ENCODE data around the gene DEPDC1B.
"Not testable (repeated sequence)": the region's sequence is repeated elsewhere in the genome, so short reads cannot be mapped to it uniquely, and the experiment has no call there.

The DEPDC1B gene

DNA sequence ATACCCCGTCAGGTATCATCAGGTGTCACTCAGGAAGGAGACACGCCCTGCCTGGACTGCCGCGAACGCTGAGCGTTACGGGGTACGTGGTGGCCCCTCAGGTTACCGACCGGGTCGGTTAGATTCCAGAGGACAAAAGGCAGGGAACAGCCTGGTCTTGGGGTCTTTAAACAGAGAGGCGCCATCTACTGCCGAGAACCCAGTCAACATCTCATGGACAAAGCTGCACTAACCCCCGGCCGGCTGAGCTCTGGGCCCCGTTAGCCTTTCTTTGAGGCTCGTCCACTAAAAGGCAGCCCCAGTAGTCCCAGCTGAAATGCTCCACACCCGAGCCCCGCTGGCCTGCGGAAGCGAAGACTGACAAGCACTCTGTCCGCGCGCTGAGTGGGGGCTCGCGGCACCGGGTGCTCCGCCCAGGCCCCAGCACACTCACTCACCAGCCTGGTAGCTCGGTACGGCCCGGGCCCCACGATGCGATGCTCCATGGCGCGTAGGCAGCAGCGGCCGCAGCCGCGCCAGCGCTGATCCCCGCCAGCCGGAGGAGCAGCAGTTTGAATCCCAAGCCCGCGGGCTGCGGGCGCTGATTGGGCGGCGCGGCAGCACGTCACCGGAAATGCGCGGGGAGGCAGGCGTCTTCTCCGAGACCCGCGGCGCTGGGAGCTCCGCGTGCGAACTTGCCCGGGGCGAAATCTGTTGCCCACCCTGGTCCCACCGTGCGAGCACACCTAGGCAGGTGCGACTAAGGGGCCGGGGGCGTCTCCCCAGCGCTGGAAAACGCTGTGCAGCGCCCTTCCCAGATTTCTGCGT lies at the start of gene DEPDC1B:
DEPDC1B (minus strand) TSS at position 558 of the 807 bp plus-strand sequence; CDS start at position 485, 73 bp downstream.
- DNase-seq: peak; percentile 59

DNA sequence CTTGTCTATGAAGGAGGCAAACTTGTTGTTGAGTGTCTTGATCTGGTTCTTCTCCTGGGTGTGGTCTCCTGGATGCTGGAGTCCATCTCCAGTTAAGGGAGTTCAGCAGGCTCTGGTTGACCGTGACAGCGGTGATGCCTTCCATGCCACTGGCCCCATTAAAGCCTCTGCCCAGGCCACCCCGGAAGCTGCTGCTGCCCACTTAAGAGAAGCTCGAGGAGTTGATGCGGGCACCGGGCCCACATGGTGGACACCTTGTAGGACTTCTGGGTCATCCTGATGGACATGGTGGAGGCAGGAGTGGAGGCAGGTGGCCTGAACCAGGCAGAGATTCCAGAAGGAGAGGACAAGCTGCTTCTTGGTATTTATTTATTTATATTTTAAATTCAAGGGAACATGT lies 44.7 kb upstream of the DEPDC1B start:
- no peak for DNase-seq

- DNase-seq: no peak
These were observed 43.7 kb upstream of the DEPDC1B start for GRCh38 chr5:60743511-60744314.

DNA sequence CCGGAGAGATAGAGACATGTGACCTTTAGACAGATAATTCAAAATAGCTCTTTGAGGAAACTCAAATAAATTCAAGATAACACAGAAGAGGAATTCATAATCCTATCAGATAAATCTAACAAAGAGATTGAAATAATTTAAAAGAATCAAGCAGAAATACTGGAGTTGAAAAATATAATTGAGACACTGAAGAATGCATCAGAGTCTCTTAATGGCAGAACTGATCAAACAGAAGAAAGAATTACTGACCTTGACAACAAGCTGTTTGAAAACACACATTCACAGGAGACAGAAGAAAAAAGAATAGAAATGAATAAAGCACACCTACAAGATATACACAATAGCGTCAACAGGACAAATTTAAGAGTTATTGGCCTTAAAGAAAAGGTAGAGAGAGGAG lies 40.4 kb upstream of the DEPDC1B start:
- no peak for DNase-seq

DNA sequence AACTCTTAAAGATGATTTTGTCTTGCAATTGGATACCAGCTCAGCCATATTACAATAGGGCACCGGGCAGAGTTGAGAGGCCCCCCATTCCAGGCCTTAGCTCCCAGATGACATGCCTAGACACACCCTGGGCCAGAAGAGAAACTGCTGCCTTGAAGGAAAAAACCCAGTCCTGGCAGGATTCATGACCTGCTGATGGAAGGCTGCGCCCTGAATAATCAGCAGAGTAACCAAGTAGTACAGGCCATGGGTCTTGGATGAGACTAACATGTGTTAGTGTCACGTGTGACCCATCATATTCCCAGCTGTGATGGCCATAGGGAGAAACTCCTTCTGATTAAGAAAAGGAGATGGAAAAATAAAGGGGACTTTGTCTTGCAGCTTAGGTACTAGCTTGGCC lies 39.0 kb upstream of the DEPDC1B start:
- DNase-seq: no peak

- DNase-seq: no peak
These were observed 38.5 kb upstream of the DEPDC1B start for GRCh38 chr5:60738461-60738860.

DNA sequence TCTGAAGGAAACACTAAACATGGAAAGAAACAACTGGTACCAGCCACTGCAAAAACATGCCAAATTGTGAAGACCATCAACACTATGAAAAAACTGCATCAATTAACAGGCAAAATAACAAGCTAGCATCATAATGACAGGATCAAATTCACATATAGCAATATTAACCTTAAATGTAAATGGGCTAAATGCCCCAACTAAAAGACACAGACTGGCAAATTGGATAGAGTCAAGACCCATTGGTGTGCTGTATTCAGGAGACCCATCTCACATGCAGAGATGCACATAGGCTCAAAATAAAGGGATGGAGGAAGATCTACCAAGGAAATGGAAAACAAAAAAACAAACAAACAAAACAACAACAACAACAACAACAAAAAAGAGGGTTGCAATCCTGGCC lies 30.9 kb upstream of the DEPDC1B start:
- DNase-seq: not testable (repeated sequence)

DNA sequence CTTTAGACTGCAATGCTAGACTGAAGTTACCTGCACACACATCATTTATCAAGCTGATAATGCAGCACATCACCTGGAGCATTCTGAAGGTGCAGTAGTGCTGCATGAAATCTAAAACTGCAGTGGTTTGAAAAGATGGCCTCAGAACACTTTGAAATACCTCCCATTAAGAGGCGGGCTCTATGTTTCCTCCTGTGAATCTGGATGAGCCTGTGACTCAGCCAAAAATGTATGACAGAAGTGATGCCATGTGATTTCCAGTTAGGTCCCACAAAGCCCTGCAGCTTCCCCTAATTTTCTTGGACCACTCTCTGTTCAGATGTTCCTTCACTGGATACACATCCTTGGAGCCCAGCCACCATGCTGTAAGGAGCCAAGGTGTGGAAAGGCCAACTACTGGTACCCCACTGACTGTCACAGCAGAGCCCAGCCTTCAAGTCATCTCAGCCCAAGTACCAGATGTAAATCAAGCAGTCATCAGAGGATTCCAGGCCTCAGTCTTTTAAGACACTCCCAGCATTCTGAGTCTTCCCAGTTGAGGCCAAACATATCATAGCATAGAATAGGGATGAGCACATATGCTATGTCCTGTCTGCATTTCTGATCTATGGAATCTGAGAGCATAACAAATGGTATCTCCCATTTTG lies 27.2 kb upstream of the DEPDC1B start:
- DNase-seq: no peak

DNA sequence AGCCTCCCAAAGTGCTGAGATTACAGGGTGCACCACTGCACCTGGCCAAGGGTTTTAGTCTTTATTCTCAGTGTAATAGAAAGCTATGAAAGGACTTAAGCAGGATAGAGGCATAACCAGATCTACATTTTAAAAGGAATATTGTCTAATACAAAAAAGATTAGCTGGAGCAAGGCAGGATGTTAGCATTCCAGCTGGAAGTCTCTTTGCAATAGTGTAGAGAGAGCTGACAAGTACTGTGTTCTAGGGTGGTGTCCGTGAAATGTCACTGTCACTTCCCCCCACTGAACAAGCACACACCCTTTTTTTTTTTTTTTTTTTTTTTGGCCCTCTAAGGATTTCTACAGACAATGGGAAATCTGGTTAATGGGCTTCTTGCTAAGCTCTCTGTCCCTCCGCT lies 24.2 kb upstream of the DEPDC1B start:
- DNase-seq: no peak

GRCh38 chr5:60722416-60722815 lies 22.4 kb upstream of the DEPDC1B start:
- DNase-seq: peak; percentile 84

- DNase-seq: no peak
These were observed 19.4 kb upstream of the DEPDC1B start for GRCh38 chr5:60719329-60719728.

- DNase-seq: no peak
These were observed 18.4 kb upstream of the DEPDC1B start for GRCh38 chr5:60718166-60718892.

GRCh38 chr5:60715201-60715928 lies 15.4 kb upstream of the DEPDC1B start:
- not testable (repeated sequence) for DNase-seq

- DNase-seq: no peak
These were observed 13.0 kb upstream of the DEPDC1B start for GRCh38 chr5:60712950-60713349.

- not testable (repeated sequence) for DNase-seq
These were observed 11.9 kb upstream of the DEPDC1B start for GRCh38 chr5:60711892-60712291.

DNA sequence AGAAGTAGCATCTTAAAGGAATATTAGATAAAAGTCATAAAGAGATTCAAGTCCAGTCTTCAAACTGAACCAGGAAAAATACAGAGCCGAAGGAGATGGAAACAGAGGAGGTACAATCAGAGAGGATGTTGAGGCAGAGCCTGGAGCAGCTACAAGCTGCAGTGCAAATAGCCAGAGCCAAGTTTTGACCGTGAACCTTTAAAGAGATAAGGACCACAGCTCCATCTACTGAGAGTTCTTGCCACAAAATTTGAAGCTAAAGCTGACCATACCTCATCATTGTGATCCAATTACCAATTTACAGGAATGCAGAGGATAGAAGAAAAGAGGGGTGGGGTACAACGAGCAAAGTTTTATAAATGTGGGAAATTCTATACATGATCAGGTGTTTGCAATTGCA lies 10.4 kb upstream of the DEPDC1B start:
- DNase-seq: no peak

DNA sequence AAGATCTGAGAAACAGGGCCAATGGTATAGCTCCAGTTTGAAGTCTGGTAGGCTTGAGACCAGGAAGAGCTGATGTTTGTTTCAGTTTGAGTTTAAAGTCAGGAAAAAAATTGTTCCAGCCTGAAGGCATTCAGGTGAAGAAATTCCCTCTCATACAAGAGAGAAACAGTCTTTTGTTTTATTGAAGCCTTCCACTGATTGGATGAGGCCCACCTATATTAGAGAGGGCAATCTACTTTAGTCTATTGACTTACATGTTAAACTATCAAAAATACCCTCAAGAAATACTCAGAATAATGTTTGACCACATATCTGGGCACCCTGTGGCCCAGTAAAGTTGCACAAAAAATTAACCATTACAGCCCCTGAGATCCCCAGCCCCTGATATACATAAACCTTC lies 5.2 kb upstream of the DEPDC1B start:
- DNase-seq: no peak

GRCh38 chr5:60703944-60704343 lies 4.0 kb upstream of the DEPDC1B start:
- no peak for DNase-seq

GRCh38 chr5:60701321-60701968 lies 1.5 kb upstream of the DEPDC1B start:
- no peak for DNase-seq

- no peak for DNase-seq
These were observed 421 bp upstream of the DEPDC1B start for GRCh38 chr5:60700416-60700757.

GRCh38 chr5:60699288-60699608 lies 718 bp downstream of the DEPDC1B start:
- DNase-seq: no peak

DNA sequence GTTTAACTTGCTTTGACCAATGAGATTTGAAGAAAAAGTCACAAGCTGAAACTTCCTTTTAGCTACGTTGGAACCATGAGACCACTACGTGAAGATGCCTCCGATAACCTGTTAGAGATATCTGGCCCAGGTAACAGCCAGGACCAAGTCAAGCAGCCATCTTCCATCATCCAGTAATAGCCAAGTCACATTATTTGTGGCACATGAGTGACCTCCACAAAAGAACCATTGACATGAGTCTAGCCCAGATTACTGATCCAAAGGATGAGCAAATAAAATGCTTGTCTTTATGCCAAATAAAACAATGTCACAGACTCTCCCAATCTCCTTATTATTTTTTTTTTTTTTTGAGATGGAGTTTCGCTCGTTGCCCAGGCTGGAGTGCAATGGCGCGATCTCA lies 1.6 kb downstream of the DEPDC1B start:
- no peak for DNase-seq

All from NCI-H2081 treated with DMSO at 0.1 percent for 48 hours (cell line).